GM23338 (cell line): ENCODE results near the gene TRABD2A. TPM values are rescaled to one million over a fixed set of nuclear protein-coding genes. Genes with fewer than 3 reads are reported as not detected.
A peak's percentile ranks its signal among the peaks of the same experiment; 100 is the strongest.

ENCODE experiments used
- ATAC-seq: fragments of 200-7000 bp; cut with Tn5 transposase; 3 replicates; pipeline ENCODE4 v1.9.1; 2020
- DNase-seq: peaks from one replicate; pipeline ENCODE4 v3.0.0-alpha.2; 2015; ENCODE audit warnings: low spot score
- H2AFZ ChIP-seq: fragments of 200-600 bp; sonication (generic); 2 replicates; pipeline ENCODE4 v1.8.0; 2016; ENCODE audit warnings: antibody characterized with exemption, mild to moderate bottlenecking, moderate library complexity
- H3F3A ChIP-seq: fragments of 200-600 bp; sonication (generic); replicated peaks from 2 replicates; pipeline ENCODE4 v1.8.0; 2017; ENCODE audit warnings: antibody characterized with exemption, mixed run types, low read depth
- H3K27ac ChIP-seq: fragments of 200-600 bp; sonication (generic); 2 replicates; pipeline ENCODE4 v1.6.1; 2016; ENCODE audit warnings: low read depth
- H3K27me3 ChIP-seq: fragments of 200-600 bp; sonication (generic); 2 replicates; pipeline ENCODE4 v1.8.0; 2016; ENCODE audit warnings: mild to moderate bottlenecking, mixed run types, moderate library complexity; ENCODE audit not compliant: insufficient read depth
- H3K36me3 ChIP-seq: fragments of 200-600 bp; sonication (generic); 2 replicates; pipeline ENCODE4 v1.8.0; 2016; ENCODE audit warnings: mild to moderate bottlenecking; ENCODE audit not compliant: insufficient read depth
- H3K4me1 ChIP-seq: fragments of 200-600 bp; sonication (generic); 2 replicates; pipeline ENCODE4 v1.8.0; 2016; ENCODE audit warnings: mild to moderate bottlenecking, moderate library complexity; ENCODE audit not compliant: insufficient read depth
- H3K4me2 ChIP-seq: fragments of 200-600 bp; sonication (generic); 2 replicates; pipeline ENCODE4 v1.7.1; 2017; ENCODE audit warnings: mixed run types
- H3K4me3 ChIP-seq: fragments of 200-600 bp; sonication (generic); 2 replicates; pipeline ENCODE4 v1.6.1; 2016; ENCODE audit warnings: mixed run types
- H3K79me2 ChIP-seq: fragments of 200-600 bp; sonication (generic); replicated peaks from 2 replicates; pipeline ENCODE4 v1.8.0; 2017; ENCODE audit warnings: mild to moderate bottlenecking; ENCODE audit not compliant: insufficient read depth
- H3K9me2 ChIP-seq: fragments of 200-600 bp; sonication (generic); 2 replicates; pipeline ENCODE4 v1.8.0; 2017; ENCODE audit not compliant: insufficient read depth
- H4K20me1 ChIP-seq: fragments of 200-600 bp; sonication (generic); replicated peaks from 2 replicates; pipeline ENCODE4 v1.8.0; 2017; ENCODE audit warnings: mild to moderate bottlenecking; ENCODE audit not compliant: insufficient read depth
- H3K27ac Mint-ChIP-seq: 2 replicates; pipeline ENCODE4 v1.8.0; 2020; ENCODE audit warnings: inconsistent platforms, mild to moderate bottlenecking, moderate library complexity, mixed read lengths
- H3K27me3 Mint-ChIP-seq: 3 replicates; pipeline ENCODE4 v1.8.0; 2022; ENCODE audit warnings: low read depth, mild to moderate bottlenecking, moderate library complexity, mixed read lengths, inconsistent platforms; ENCODE audit not compliant: insufficient read depth, poor library complexity
- H3K36me3 Mint-ChIP-seq: 3 replicates; pipeline ENCODE4 v1.8.0; 2021; ENCODE audit warnings: low read depth, mild to moderate bottlenecking, inconsistent platforms, moderate library complexity, mixed read lengths
- H3K4me1 Mint-ChIP-seq: 3 replicates; pipeline ENCODE4 v1.8.0; 2020; ENCODE audit warnings: mild to moderate bottlenecking, inconsistent platforms, mixed read lengths
- H3K4me3 Mint-ChIP-seq: 3 replicates; pipeline ENCODE4 v1.8.0; 2021; ENCODE audit warnings: moderate library complexity, mild to moderate bottlenecking, inconsistent platforms, mixed read lengths
- H3K9me3 Mint-ChIP-seq: 3 replicates; pipeline ENCODE4 v1.8.0; 2020; ENCODE audit warnings: moderate library complexity, mild to moderate bottlenecking, inconsistent platforms, mixed read lengths
- CREB1 ChIP-seq: fragments of 250-450 bp; sonication (Bioruptor Pico); IDR thresholded peaks from 2 replicates; pipeline ENCODE4 v1.5.0; 2020; ENCODE audit warnings: low read depth, mild to moderate bottlenecking, moderate library complexity
- CTCF ChIP-seq, 2 experiments: fragments of 200-600 bp in 1 of 2; sonication (generic) in 1 of 2; conservative IDR thresholded peaks; 2 replicates each; pipeline versions ENCODE4 v1.5.1 to v1.6.1; 2016 to 2017; ENCODE audit warnings: antibody characterized with exemption in 2 of 2, low read depth in 2 of 2, mild to moderate bottlenecking in 2 of 2, moderate library complexity in 1 of 2
- EZH2phosphoT487 ChIP-seq: fragments of 200-600 bp; sonication (generic); IDR thresholded peaks from one replicate; pipeline ENCODE4 v1.8.1; 2018; ENCODE audit warnings: antibody characterized with exemption; ENCODE audit not compliant: unreplicated experiment
- JUNB ChIP-seq: IDR thresholded peaks from one replicate; pipeline ENCODE4 v1.6.1; 2016; ENCODE audit warnings: antibody characterized with exemption; ENCODE audit not compliant: unreplicated experiment
- NANOG ChIP-seq: IDR thresholded peaks from 2 replicates; pipeline ENCODE4 v1.6.1; 2016; ENCODE audit warnings: antibody characterized with exemption, borderline replicate concordance
- POLR2AphosphoS5 ChIP-seq: IDR thresholded peaks from 2 replicates; pipeline ENCODE4 v1.6.1; 2016; ENCODE audit warnings: antibody characterized with exemption, low read depth
- REST ChIP-seq: IDR thresholded peaks from one replicate; pipeline ENCODE4 v1.6.1; 2018; ENCODE audit warnings: antibody characterized with exemption; ENCODE audit not compliant: unreplicated experiment
- STAT1 ChIP-seq: IDR thresholded peaks from one replicate; pipeline ENCODE4 v1.6.1; 2016; ENCODE audit warnings: antibody characterized with exemption; ENCODE audit not compliant: unreplicated experiment
- ZNF114 ChIP-seq: fragments of 250-450 bp; sonication (Bioruptor Pico); IDR thresholded peaks from 2 replicates; pipeline ENCODE4 v1.5.0; 2020; ENCODE audit warnings: mild to moderate bottlenecking, moderate library complexity
- ZNF331 ChIP-seq: fragments of 250-450 bp; sonication (Bioruptor Pico); IDR thresholded peaks from 2 replicates; pipeline ENCODE4 v1.5.0; 2020; ENCODE audit warnings: low read depth, mild to moderate bottlenecking, moderate library complexity
- polyA plus RNA-seq: library from polyadenylated mRNA; unstranded; fragments of >200 nt; fragmentation: Nextera tagmentation; extraction: Ambion mirVana; gene quantifications from 2 replicates; pipeline ENCODE4 v1.2.1, GENCODE V29; 2016
- total RNA-seq: library from RNA; depleted of rRNA; stranded (reverse); fragments of >200 nt; shearing (Covaris generic); gene quantifications from 2 replicates; pipeline ENCODE4 v1.2.3, GENCODE V29; 2014
- TF ChIP-seq, protein P1 (sequence below): IDR thresholded peaks from 2 replicates; pipeline ENCODE4 v1.6.1; 2016; ENCODE audit warnings: antibody characterized with exemption

Gene TRABD2A
- total and polyA plus RNA-seq, 2 experiments from 2014 or later = 5.5 to 12.1 TPM

- peak; percentile 12 for DNase-seq
- H2AFZ ChIP-seq = peak overlapping the region; percentile 38; the same call in 1 of the 2 replicates
- H3K4me3 ChIP-seq = no peak overlapping the region
- H3K79me2 ChIP-seq = no peaks in the 10 kb centered on the region
- Mint-ChIP-seq H3K4me3 (no peak overlapping the region; the same call in 2 of the 3 replicates), H3K4me1 (peaks cover 17% of the 10 kb centered on the region), H3K27ac (peak overlapping the region; percentile 17; the same call in 1 of the 2 replicates), H3K27me3 (no peaks in the 10 kb centered on the region), H3K9me3 (peaks cover 6% of the 10 kb centered on the region), H3K36me3 (peaks cover 3% of the 10 kb centered on the region; the same call in 2 of the 3 replicates)
- no peaks in the 10 kb centered on the region for H3F3A ChIP-seq
- ATAC-seq = peak; percentile 50
- H3K9me2 ChIP-seq = no peaks in the 10 kb centered on the region
- TF ChIP-seq CREB1 (CRISPR knock-in tag) (no peak), CTCF (conservative IDR thresholded peaks at IDR 0.05; ENCODE audit: low read depth in 2 of 2) (peak; percentile 43 to 77), ZNF114 (CRISPR knock-in tag) (no peak)
- no peaks in the 10 kb centered on the region for H4K20me1 ChIP-seq
- no peak overlapping the region for H3K27ac ChIP-seq
- 0 out of 2 replicates have a peak, but pooled peaks cover 5% of the 10 kb centered on the region for H3K4me1 ChIP-seq
- H3K4me2 ChIP-seq = no peak overlapping the region
- H3K27me3 ChIP-seq = no peaks in the 10 kb centered on the region
- no peaks in the 10 kb centered on the region for H3K36me3 ChIP-seq
Measured at GRCh38 chr2:84830758-84831500, 50.0 kb downstream of the TRABD2A start.

GRCh38 chr2:84830095-84830494 is 50.8 kb downstream of the TRABD2A start:
- H3F3A ChIP-seq = no peaks in the 10 kb centered on the region
- H3K4me1 ChIP-seq = 0 out of 2 replicates have a peak, but pooled peaks cover 5% of the 10 kb centered on the region
- ATAC-seq (peak; percentile 55), DNase-seq (peak; percentile 14)
- no peaks in the 10 kb centered on the region; the same call in 2 of the 3 replicates for H3K36me3 Mint-ChIP-seq
- no peaks in the 10 kb centered on the region for H3K27me3 ChIP-seq
- no peak overlapping the region for H3K4me3 Mint-ChIP-seq
- no peak overlapping the region for H3K27ac Mint-ChIP-seq
- H4K20me1 ChIP-seq = no peaks in the 10 kb centered on the region
- no peaks in the 10 kb centered on the region for H3K36me3 ChIP-seq
- H3K79me2 ChIP-seq = no peaks in the 10 kb centered on the region
- H3K9me3 Mint-ChIP-seq = 0 out of 3 replicates have a peak, but pooled peaks cover 2% of the 10 kb centered on the region
- H3K4me1 Mint-ChIP-seq = peaks cover 17% of the 10 kb centered on the region
- H2AFZ ChIP-seq = no peak overlapping the region
- no peak overlapping the region for H3K4me3 ChIP-seq
- H3K4me2 ChIP-seq = no peak overlapping the region
- H3K27me3 Mint-ChIP-seq = peaks cover 2% of the 10 kb centered on the region
- H3K27ac ChIP-seq = no peak overlapping the region
- 0 out of 2 replicates have a peak, but pooled peaks cover 1% of the 10 kb centered on the region for H3K9me2 ChIP-seq
- no peak for TF ChIP-seq REST
- TF ChIP-seq CTCF (conservative IDR thresholded peaks at IDR 0.05; ENCODE audit: low read depth in 2 of 2) = no peak
- TF ChIP-seq EZH2phosphoT487 = no peak
- no peak for TF ChIP-seq JUNB
- TF ChIP-seq, protein P1, sequence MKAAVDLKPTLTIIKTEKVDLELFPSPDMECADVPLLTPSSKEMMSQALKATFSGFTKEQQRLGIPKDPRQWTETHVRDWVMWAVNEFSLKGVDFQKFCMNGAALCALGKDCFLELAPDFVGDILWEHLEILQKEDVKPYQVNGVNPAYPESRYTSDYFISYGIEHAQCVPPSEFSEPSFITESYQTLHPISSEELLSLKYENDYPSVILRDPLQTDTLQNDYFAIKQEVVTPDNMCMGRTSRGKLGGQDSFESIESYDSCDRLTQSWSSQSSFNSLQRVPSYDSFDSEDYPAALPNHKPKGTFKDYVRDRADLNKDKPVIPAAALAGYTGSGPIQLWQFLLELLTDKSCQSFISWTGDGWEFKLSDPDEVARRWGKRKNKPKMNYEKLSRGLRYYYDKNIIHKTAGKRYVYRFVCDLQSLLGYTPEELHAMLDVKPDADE = no peak
- no peak for TF ChIP-seq STAT1
- TF ChIP-seq POLR2AphosphoS5 = no peak
- TF ChIP-seq ZNF331 = no peak
- TF ChIP-seq NANOG = no peak
- TF ChIP-seq CREB1 (CRISPR knock-in tag) = no peak
- no peak for TF ChIP-seq ZNF114 (CRISPR knock-in tag)
